ENCODE data around the gene ATP6V0A4.

DNA sequence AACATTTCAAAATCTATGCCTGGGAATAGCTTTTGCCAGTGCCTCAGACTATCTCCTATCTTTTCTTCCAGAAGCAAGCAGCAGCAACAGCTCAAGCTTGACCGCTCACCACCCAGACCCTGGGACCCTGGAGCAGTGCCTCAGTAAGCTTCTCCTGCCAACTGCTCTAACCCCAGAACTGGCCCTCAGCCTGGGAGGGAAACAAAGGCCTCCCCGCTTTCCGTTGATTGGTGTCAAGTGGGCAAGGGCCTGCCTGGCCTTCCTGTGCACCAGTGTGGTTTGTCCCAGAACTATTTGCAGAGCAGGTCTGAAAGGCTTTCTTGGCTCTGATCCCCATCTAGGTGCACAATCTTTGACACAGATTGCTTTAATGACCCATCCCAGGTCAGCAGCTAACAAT, 3.3 kb upstream of the ATP6V0A4 start:
- TF ChIP-seq, protein P1, sequence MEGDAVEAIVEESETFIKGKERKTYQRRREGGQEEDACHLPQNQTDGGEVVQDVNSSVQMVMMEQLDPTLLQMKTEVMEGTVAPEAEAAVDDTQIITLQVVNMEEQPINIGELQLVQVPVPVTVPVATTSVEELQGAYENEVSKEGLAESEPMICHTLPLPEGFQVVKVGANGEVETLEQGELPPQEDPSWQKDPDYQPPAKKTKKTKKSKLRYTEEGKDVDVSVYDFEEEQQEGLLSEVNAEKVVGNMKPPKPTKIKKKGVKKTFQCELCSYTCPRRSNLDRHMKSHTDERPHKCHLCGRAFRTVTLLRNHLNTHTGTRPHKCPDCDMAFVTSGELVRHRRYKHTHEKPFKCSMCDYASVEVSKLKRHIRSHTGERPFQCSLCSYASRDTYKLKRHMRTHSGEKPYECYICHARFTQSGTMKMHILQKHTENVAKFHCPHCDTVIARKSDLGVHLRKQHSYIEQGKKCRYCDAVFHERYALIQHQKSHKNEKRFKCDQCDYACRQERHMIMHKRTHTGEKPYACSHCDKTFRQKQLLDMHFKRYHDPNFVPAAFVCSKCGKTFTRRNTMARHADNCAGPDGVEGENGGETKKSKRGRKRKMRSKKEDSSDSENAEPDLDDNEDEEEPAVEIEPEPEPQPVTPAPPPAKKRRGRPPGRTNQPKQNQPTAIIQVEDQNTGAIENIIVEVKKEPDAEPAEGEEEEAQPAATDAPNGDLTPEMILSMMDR (IDR thresholded peaks at IDR 0.05), result no peak
- TF ChIP-seq POLR2AphosphoS5 (IDR thresholded peaks at IDR 0.05), result no peak
- no peak for TF ChIP-seq POLR2A (IDR thresholded peaks at IDR 0.05)
- no peak for TF ChIP-seq EP300 (IDR thresholded peaks at IDR 0.05)

All from upper lobe of left lung (tissue), 4 donors.